Measurements from ENCODE around the gene CTU2.

Gene CTU2

DNA sequence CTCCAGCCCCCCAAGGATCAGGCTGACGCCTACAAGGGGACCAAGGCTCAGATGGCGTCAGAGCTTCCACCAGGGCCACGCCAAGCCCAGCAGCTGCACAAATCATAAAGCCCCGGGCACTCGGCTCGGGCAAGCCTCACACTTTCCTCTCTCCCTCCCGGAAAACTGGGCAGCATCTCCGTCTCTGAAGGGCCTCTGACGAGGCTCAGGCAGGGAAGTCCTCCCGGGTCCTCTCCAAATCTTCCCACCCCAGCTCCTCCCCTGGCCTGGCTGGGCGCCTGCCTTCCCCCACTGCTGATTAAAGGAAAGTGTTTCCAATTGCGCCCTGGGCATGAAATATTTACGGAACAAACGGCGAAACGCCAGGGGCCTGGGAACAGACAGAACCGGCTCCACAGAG, 40.2 kb downstream of the CTU2 start:
- Histone ChIP-seq H3K4me2 (ENCODE audit: low read length) (peak overlapping the region; percentile 91), H3K27me3 (ENCODE audit: control insufficient read depth, low read length) (no peaks in the 10 kb centered on the region), H4K20me1 (ENCODE audit: control insufficient read depth, insufficient read depth, low read depth, low read length) (peaks cover 30% of the 10 kb centered on the region), H3K9me3 (ENCODE audit: control insufficient read depth, insufficient read depth, low read length) (no peaks in the 10 kb centered on the region), H3K36me3 (ENCODE audit: control insufficient read depth, low read length) (peaks cover 46% of the 10 kb centered on the region), H3K27ac (ENCODE audit: low read depth, low read length) (peak overlapping the region; percentile 69), H3K79me2 (ENCODE audit: control insufficient read depth, low read length) (peaks cover 59% of the 10 kb centered on the region), H3K4me1 (ENCODE audit: control insufficient read depth, low read length) (peaks cover 48% of the 10 kb centered on the region), H3K9me2 (replicated peaks; ENCODE audit: control insufficient read depth, low read length) (no peaks in the 10 kb centered on the region), H3F3A (ENCODE audit: control insufficient read depth, insufficient read depth) (peaks cover 6% of the 10 kb centered on the region; the same call in 1 of the 2 replicates), H3K4me3 (ENCODE audit: low read length) (peak overlapping the region; percentile 59)
- TF ChIP-seq EZH2phosphoT487 (IDR thresholded peaks at IDR 0.05; ENCODE audit: borderline replicate concordance, low read length), result no peak
- TF ChIP-seq, protein P1, sequence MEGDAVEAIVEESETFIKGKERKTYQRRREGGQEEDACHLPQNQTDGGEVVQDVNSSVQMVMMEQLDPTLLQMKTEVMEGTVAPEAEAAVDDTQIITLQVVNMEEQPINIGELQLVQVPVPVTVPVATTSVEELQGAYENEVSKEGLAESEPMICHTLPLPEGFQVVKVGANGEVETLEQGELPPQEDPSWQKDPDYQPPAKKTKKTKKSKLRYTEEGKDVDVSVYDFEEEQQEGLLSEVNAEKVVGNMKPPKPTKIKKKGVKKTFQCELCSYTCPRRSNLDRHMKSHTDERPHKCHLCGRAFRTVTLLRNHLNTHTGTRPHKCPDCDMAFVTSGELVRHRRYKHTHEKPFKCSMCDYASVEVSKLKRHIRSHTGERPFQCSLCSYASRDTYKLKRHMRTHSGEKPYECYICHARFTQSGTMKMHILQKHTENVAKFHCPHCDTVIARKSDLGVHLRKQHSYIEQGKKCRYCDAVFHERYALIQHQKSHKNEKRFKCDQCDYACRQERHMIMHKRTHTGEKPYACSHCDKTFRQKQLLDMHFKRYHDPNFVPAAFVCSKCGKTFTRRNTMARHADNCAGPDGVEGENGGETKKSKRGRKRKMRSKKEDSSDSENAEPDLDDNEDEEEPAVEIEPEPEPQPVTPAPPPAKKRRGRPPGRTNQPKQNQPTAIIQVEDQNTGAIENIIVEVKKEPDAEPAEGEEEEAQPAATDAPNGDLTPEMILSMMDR (IDR thresholded peaks at IDR 0.05; ENCODE audit: low read depth, low read length, poor library complexity, severe bottlenecking), result no peak

DNA sequence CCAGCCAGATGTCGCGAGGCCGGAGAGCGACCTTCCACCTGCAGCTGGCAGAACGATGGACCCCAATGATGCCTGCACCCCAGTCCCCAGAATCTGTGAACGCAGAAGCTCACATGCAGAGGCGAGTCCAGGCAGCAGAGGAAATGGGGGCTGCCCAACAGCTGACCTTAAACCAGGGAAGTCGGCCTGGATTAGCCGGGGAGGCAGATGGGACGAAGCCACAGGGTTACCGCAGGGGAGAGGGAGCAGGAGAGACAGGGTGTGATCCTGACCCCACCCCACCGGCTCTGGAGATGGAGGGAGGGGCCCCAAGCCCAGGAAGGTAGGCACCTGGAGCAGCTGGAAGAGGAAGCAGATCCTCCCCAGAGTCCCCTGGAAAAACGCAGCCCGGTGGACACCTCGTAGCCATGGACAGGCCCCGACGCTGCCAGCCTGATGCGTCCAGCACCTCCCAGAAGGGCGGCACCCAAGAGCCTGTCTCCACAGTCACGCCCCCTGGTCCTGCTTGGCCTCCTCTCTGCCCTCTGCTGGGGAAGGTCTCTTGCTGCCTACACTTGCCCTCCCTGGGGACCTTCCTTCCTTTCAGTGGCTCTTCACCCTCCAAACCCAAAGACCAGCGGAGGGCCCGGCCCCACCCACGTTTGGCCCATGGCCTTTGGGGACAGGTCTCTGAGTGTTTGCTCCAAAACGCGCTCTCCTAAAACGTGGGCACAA, 41.4 kb downstream of the CTU2 start:
- no peak overlapping the region for H3K27ac ChIP-seq (ENCODE audit: low read depth, low read length)
- peaks cover 47% of the 10 kb centered on the region for H3K36me3 ChIP-seq (ENCODE audit: control insufficient read depth, low read length)
- H3K4me3 ChIP-seq (ENCODE audit: low read length), result no peak overlapping the region
- no peak overlapping the region for H3K4me2 ChIP-seq (ENCODE audit: low read length)
- peaks cover 30% of the 10 kb centered on the region for H4K20me1 ChIP-seq (ENCODE audit: control insufficient read depth, insufficient read depth, low read depth, low read length)
- no peaks in the 10 kb centered on the region for H3K9me3 ChIP-seq (ENCODE audit: control insufficient read depth, insufficient read depth, low read length)
- no peaks in the 10 kb centered on the region for H3K9me2 ChIP-seq (replicated peaks; ENCODE audit: control insufficient read depth, low read length)
- no peaks in the 10 kb centered on the region for H3K27me3 ChIP-seq (ENCODE audit: control insufficient read depth, low read length)
- H3K4me1 ChIP-seq (ENCODE audit: control insufficient read depth, low read length), result peaks cover 48% of the 10 kb centered on the region
- TF ChIP-seq, protein P1 (IDR thresholded peaks at IDR 0.05; ENCODE audit: low read depth, low read length, poor library complexity, severe bottlenecking), result peak; percentile 79
- no peak for TF ChIP-seq EZH2phosphoT487 (IDR thresholded peaks at IDR 0.05; ENCODE audit: borderline replicate concordance, low read length)
- peaks cover 6% of the 10 kb centered on the region; the same call in 1 of the 2 replicates for H3F3A ChIP-seq (ENCODE audit: control insufficient read depth, insufficient read depth)
- H3K79me2 ChIP-seq (ENCODE audit: control insufficient read depth, low read length), result peaks cover 71% of the 10 kb centered on the region

DNA sequence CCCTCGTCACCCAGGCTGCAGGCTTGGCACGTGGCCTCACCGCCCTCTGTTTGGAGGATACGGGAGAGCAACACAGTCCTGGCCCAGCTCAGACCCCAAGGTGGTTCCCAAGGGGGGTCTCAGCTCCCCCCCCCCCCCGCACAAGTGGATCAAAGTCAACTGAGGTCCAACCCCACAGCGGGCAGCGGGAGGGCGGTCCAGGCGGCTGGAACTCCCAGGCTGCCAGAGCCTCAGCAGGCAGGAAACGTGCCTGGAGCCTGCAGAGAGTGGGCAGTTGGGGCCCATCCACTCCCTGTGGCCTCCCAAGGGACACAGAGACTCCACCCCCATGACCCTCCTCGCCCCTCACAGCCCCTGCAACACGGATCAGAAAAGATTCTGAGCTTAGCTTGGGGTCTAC, 42.1 kb downstream of the CTU2 start:
- H3K4me2 ChIP-seq (ENCODE audit: low read length), result no peak overlapping the region
- H3K27ac ChIP-seq (ENCODE audit: low read depth, low read length), result no peak overlapping the region
- no peaks in the 10 kb centered on the region for H3K27me3 ChIP-seq (ENCODE audit: control insufficient read depth, low read length)
- peaks cover 48% of the 10 kb centered on the region for H3K4me1 ChIP-seq (ENCODE audit: control insufficient read depth, low read length)
- peaks cover 28% of the 10 kb centered on the region for H4K20me1 ChIP-seq (ENCODE audit: control insufficient read depth, insufficient read depth, low read depth, low read length)
- no peak for TF ChIP-seq EZH2phosphoT487 (IDR thresholded peaks at IDR 0.05; ENCODE audit: borderline replicate concordance, low read length)
- TF ChIP-seq, protein P1 (IDR thresholded peaks at IDR 0.05; ENCODE audit: low read depth, low read length, poor library complexity, severe bottlenecking), result no peak
- no peaks in the 10 kb centered on the region for H3K9me2 ChIP-seq (replicated peaks; ENCODE audit: control insufficient read depth, low read length)
- H3K9me3 ChIP-seq (ENCODE audit: control insufficient read depth, insufficient read depth, low read length), result no peaks in the 10 kb centered on the region
- H3K4me3 ChIP-seq (ENCODE audit: low read length), result no peak overlapping the region
- H3K79me2 ChIP-seq (ENCODE audit: control insufficient read depth, low read length), result peaks cover 72% of the 10 kb centered on the region
- H3K36me3 ChIP-seq (ENCODE audit: control insufficient read depth, low read length), result peaks cover 42% of the 10 kb centered on the region
- H3F3A ChIP-seq (ENCODE audit: control insufficient read depth, insufficient read depth), result peaks cover 6% of the 10 kb centered on the region; the same call in 1 of the 2 replicates
